Measurements from ENCODE around the gene AKR1E2. TPM values are rescaled to one million over a fixed set of nuclear protein-coding genes. Genes with fewer than 3 reads are reported as not detected.

Gene AKR1E2
- total and polyA plus RNA-seq, 9 of the 15 experiments (the other 6 are each of a cell fraction or from before 2014, with no cell fraction given): 4.2 to 16.6 (median 9.8) TPM

- TF ChIP-seq CHD7 (IDR thresholded peaks at IDR 0.05; ENCODE audit: low read depth, low read length) (no peak), CHAMP1 (IDR thresholded peaks at IDR 0.05) (peak; percentile 90), CCNT2 (IDR thresholded peaks at IDR 0.05; ENCODE audit: borderline replicate concordance, extremely low read depth, insufficient read length, low read depth, low read length) (peak; percentile 73), TARDBP (IDR thresholded peaks at IDR 0.05) (peak; percentile 74), MEF2D (tag; conservative IDR thresholded peaks at IDR 0.05; ENCODE audit: low read depth) (0 out of 2 replicates have a peak, but pooled peaks have one; percentile 26), ZNF23 (CRISPR knock-in tag; IDR thresholded peaks at IDR 0.05) (no peak), FOSL1 (tag; conservative IDR thresholded peaks at IDR 0.05) (peak; percentile 96), ZNF583 (CRISPR knock-in tag; IDR thresholded peaks at IDR 0.05) (peak; percentile 85; the same call in 1 of the 2 replicates), HSF4 (CRISPR knock-in tag; IDR thresholded peaks at IDR 0.05; ENCODE audit: borderline replicate concordance) (no peak), SOX6 (IDR thresholded peaks at IDR 0.05) (peak; percentile 86)
These were observed 22.5 kb downstream of the AKR1E2 start (continued) for GRCh38 chr10:4848356-4849041.
